Stimulated activated CD4-positive, alpha-beta T cell treated with anti-CD3 and anti-CD28 coated beads, Interleukin-4, amount 100 ng/mL, for 4 hours (primary cell): ENCODE measurements around the gene LMNTD2.
"Not testable (repeated sequence)": the region's sequence is repeated elsewhere in the genome, so short reads cannot be mapped to it uniquely, and the experiment has no call there.

Experiments used
- DNase-seq, 2 experiments: peaks; one replicate each; pipeline ENCODE4 v3.0.0-alpha.2; 2020

LMNTD2 gene

DNA sequence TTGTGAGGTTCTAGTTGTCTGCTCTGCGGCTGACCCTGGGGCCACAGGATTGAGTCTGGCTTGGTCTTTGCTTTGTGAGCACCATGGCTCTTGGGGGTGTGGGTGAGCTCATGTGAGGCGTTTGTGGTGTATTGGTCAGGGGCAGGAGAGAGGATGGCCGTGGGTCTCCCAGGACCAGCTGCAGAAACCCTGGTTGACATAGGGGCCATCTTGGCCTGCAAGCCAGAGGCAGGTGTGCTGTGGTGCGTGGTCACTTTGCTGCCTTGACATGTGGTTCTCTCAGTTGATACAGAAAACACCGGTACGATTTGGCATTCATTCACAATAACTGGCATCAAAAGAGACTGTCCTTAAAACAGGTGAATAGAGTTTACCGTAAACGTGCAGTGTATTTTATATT is 27.0 kb upstream of the LMNTD2 start:
- DNase-seq, result no peak

GRCh38 chr11:586376-587316 is 26.1 kb upstream of the LMNTD2 start:
- DNase-seq, result no peak

- DNase-seq, result no peak
These were observed 23.7 kb upstream of the LMNTD2 start for GRCh38 chr11:584287-584686.

DNA sequence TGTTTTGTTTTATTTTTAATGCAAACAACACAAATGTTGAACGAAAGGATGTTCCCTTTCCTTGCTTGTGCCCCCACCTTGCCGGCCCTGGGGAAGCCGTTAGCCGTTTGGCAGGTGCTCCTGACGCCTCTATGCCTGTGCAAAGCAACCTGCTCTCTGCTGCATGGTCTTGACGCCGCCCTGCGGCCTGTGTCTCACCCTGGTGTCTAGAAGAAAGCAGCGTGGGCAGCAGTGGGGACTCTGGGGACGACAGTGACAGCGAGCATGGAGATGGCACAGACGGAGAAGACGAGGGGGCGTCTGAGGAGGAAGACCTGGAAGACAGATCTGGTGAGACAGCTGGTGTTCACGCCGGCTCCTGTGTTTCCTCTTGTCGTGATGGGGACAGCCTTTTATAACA is 21.2 kb upstream of the LMNTD2 start:
- DNase-seq, result no peak

DNA sequence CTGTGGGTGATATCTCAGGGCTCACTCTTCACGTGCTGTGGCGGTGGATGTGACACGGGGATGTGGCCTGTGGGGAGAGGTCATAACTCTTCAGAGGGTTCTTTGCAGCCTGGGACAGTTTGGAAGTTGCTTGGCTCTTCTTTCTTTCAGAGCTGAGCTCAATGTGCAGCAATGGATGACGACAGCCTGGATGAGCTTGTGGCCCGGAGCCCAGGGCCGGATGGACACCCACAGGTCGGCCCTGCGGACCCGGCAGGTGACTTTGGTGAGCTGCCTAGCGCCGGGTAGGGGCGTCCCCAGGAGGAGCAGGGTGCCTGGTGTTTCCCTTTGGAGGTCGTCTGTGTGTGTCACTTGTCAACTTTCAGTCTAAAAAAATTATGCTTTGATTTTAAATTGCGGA is 20.8 kb upstream of the LMNTD2 start:
- no peak for DNase-seq

DNA sequence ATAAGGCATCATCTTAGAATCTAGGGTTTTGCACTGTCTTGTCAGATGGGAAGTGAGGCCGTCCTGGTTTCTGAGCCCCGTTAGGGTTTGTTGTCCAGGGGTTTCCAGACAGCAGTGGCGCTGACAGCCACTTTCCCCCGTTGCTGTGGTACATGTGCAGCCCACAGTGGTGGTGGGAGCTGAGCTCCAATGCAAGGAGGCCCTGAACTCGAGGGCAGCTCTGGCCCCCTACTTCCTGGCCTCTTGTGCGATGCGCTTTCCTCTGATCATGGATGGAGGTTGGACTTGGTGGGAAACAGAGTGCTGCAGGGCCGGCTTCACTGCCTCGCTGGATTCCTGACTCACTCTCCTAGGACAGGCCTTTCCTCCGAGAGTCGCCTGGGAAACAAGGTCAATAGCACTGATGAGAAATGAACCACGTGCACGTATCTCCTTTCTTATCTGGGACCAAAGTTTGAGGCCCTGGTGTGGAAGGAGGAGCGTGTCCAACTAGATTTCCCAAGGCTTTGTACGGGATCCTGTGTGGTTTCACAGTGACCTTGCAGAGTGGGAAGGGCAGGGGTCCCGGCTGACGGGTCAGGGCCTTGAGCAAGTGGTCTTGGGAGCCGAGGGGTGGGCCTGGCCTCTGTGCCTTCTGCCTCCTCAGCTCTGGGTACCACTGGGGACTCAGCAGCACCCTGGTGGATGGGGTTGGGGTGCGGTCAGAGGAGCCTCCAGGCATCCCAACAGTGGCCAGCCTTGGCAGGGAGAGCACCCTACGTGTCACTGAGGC is 19.5 kb upstream of the LMNTD2 start:
- no peak for DNase-seq

GRCh38 chr11:578276-579035 is 17.9 kb upstream of the LMNTD2 start:
- DNase-seq, result no peak

DNA sequence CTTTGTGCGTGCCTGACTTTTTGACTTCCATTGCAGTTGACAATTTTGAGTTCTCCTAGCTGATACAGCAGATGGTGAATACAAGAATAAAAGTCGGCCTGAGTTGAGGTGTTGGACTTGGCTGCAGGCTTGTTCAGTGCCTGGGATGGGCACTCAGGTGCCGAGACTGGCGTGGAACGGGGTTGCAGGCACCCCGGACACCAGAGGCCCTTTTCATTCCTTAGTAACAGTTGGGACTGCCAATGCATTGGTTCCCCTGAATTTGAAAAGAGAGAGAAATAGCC is 17.0 kb upstream of the LMNTD2 start:
- no peak for DNase-seq

DNA sequence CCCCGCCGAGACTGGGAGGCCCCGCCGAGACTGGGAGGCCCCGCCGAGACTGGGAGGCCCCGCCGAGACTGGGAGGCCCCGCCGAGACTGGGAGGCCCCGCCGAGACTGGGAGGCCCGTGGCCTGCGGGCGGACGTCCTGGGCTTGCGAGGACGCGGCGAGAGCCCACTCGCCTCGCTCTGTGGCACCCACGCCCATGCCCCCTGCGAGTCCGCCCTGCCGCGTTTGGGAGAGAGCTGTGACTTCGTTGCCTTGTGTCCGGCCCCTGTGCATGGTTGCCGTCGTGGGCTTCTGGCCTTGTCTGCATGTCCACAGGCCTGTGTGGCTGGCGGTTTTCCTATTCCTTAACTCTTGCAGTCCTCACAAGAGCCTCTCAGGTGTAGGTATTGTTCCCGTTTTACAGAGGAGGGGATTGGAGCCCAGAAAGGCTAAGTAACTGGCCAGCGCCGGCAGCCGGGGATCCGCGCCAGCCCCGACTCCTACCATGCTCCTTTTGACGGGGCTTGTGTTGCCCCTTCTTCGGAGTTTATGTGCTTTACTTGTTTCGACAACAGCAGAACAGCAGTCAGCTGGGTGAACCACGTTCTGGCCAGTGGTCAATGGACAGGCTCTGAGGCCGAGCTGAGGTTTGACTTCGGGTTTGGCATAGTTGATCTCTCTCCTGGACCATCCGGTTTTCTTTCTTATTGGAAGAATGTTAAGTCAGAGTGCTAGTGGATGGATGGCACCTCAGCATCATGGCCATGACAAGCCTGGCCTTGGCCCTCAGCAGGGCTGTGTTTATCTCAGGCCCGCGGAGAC is 16.5 kb upstream of the LMNTD2 start:
- no peak for DNase-seq

DNA sequence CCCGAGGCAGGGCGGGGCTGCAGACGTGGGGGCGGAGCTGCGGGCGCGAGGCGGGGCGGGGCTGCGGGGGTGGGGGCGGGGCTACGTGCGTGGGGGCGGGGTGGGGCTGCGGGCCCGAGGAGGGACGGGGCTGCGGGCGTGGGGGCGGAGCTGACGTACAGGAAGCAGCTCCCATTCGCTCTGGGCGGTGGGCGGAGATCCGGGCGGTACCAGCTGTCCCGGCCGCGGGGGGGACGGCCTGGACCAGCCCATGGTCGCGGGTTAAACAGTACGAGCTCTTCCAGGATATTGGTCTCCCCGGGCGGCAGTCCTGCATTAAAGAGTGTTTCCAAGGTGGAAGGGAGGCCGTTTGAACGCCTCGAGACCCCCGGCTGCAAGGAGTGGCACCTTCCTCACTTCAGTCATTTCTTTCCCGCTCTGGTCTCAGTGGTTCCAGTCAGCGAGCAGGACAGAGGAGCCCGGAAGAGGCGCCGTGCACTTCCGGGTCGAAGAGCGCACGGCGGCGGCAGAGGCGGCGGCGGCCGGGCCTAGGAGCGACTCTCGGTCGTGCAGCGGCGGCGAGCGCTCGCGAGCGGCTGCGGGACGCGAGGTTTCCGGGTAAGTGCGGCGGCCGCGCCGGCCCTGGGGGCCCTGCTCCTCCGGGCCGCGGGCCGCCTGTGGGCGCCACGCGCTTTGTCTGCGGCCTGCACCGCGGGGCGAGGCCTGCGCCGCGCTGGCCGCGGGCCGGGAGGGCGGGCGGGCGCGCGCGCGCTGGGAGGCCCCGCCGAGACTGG is 15.6 kb upstream of the LMNTD2 start, which contains the start of gene PHRF1:
TSS of gene PHRF1 (plus strand) at position 475 of the 773 bp plus-strand sequence. CDS start 5,043 bp downstream, outside the sequence.
- DNase-seq, result peak; percentile 95

DNA sequence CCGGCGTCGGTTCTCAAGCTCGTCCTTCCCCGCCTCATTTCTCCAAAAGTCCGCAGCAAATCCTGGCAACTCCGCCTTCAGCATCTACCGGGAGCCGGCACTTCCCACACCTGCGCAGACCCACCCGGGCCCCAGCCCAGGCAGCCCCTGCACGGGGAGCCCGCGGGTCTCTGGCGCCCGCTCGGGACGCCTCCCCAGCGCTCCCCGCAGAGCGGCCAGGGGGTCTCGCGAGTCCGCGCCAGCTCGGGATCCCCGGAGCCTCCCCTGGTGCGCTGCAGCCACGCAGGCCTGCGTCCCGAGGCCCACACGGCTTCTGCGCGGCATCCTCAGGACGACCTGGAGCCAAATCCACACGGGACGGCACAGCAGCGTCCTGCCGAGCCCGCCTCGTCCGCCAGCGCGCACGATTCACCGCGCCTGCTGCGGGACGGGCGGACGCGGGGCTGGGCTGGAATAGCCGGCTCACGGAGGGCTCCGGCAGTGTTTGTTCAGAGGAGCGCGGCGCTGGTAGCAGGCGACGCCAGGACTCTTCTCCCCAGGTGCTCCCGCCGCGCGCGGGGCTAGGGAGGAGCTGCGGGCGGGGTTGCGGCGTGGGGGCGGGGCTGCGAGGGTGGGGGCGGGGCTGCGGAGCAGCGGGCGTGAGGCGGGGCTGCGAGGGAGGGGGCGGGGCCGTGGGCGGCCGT is 14.9 kb upstream of the LMNTD2 start:
- DNase-seq, result no peak

DNA sequence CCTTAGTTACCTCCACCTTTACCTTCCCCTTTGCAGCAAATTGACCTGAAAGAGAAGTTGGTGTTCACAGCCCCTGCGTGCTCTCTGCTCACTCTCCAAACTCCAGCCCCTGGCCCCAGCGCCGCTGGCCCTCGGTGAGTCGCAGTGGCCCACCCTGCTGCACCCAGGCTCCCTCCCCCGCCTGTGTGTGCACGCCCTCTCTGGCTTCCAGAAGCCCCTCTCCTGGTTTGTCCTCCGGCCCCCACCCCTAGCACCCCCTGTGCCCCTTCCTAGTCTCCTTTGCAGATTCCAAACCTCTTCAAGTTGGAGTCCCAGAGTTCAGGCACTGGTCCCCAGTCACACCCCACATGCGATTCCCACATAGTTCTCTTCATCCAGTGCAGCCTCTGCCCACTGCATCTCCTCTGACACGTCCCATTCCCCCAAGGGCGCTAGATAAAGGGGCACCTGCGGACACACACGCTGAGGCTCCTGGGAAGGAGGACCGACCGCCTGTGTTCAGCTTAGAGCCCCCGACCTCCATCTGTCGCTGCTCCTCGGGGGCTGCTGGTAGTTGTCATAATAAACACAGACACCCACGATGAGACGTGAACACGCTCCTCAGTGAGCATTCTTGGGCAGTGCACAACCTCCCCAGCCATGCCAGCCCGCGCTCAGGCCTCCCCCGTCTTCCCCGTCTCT is 14.2 kb upstream of the LMNTD2 start:
- DNase-seq, result no peak

GRCh38 chr11:574031-574570 is 13.6 kb upstream of the LMNTD2 start:
- not testable (repeated sequence) for DNase-seq

DNA sequence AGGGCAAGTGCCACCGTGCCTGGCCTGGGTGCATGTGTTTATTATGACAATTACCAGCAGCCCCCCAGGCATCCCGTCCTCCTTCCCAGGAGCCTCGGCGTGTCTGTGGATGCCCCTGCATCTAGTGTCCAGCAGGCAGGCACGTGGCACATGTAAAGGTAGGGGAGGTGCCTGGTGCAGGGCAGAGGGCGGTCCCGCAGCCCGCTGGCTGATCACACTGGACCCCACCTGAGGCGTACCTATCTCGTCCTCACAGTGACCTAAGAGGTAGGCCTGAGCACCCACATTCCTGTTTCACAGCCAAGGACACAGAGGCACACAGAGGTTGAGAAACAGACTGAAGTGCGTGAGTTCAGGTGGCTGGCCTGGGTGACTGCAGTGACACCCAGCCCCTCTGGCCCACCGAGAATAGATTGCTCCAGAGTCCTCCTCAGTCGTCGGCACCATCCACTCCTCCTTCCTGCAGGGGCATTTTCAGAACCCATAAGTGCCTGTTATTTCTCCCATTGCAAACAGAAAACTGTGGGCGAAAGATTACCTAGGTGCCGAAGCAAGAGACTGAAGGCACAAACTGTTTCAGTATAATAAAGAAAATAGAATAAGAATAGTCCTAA is 12.7 kb upstream of the LMNTD2 start:
- DNase-seq, result no peak

DNA sequence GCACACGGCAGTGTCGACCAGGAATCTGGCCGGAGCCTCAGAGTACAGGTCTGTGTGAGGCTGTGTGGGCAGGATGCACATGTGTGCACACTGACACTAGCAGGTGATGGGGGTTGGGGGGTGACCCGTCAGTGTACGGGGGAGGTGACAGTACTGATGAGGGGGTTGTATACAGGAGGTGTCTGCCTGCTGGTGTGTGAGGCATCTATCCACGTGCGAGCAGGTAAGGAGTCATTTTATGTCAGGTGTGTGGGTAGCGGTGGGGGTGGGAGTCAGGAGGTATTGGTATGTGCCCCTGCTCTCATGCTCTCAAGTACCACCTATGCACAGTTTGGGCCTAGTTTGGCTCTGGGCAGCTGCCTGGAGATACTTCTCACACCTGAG is 11.3 kb upstream of the LMNTD2 start:
- DNase-seq, result no peak

- DNase-seq, result no peak
These were observed 8.8 kb upstream of the LMNTD2 start for GRCh38 chr11:569158-569885.

DNA sequence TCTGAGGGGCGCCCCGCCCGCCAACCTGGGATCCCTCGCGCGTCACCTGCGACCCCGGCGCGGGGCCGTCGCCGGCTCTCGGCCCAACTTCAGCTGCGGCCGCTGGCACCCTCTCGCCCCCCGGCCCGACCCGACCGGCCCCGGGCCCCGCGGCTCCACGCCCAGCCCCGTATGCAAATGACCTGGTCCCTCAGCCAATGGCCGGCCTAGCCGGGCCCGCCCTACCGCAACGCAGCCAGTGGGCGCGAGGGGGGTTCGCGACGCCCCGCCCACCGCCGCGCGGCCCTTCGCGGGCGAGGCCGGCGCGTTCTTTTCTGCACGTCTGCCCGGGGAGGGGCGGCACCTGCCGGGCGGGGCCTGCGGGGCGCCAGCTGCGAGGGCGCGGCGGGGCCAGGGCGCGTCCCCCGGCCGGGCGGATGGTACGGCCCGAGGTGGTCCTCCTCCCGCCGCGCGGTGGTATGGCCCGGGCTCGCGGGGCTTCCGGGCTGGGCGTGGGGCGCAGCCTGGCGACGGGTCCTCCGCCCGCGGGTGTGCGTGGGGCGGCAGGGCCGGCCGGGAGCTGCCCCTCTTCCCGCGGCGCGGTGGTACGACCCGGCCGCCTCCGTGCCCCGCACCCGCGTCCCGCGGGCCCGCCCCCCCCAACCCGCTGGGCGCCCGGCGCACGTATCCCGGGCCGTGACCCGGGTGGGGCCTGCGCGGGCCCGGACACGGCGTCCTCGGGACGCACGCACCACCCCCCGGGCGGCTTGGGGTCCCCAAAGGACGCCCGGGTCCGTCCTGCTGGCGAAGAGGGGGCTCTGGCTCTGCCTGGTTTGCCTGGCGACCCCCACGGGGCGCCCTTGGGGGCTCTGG is 8.0 kb upstream of the LMNTD2 start:
- peak; percentile 86 to 88 for DNase-seq
